GM20000 (cell line): ENCODE results near the gene MSI2.

ENCODE experiments used
- DNase-seq: peaks from one replicate; pipeline ENCODE4 v3.0.0; 2012; ENCODE audit warnings: low spot score
- TF ChIP-seq, protein P1 (sequence below): IDR thresholded peaks from 2 replicates; pipeline ENCODE4 v1.5.1; 2012; ENCODE audit warnings: mild to moderate bottlenecking, control low read depth; ENCODE audit errors: extremely low read depth, missing control alignments

MSI2 gene

DNA sequence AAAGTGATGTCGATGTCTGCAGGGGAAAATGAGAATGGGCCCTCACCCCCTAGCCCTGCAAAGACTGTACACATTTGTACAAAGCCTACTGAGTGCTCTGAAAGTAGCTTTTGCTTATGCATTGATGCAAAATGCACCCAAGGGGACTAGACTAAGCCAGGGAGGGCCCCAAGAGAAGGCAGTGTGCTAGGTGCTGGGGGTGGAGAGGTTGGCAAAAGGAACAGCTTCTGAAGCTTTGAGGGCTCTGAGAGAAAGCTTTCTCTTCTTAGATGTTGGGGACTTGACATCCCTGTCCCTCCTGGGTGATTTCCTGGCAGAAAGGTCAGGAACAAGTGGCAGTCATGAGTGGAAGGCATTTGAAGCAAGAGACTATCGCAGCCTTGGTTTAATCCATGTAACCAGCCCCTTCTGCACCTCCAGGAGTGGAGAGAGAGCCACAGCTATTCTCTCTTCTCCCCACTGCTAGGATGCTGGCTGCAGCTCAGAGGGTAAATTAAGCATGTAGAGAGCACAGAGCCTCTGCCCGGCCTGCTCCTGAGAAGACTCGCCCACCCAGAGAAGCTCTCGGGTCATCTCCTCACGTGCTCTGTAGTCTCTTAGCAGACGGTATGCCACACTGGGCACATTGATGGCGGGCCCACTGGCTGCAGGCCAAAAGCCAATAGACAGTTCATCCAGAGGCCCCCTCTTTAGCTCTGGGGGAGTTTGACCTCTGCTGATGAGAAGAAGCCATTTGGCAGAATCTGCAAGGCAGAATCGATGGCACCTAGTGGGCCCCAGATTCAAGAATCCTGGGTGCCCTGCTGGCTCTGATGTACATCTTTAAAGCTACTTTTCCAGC lies 221.4 kb downstream of the MSI2 start:
- no peak for DNase-seq
- TF ChIP-seq, protein P1, sequence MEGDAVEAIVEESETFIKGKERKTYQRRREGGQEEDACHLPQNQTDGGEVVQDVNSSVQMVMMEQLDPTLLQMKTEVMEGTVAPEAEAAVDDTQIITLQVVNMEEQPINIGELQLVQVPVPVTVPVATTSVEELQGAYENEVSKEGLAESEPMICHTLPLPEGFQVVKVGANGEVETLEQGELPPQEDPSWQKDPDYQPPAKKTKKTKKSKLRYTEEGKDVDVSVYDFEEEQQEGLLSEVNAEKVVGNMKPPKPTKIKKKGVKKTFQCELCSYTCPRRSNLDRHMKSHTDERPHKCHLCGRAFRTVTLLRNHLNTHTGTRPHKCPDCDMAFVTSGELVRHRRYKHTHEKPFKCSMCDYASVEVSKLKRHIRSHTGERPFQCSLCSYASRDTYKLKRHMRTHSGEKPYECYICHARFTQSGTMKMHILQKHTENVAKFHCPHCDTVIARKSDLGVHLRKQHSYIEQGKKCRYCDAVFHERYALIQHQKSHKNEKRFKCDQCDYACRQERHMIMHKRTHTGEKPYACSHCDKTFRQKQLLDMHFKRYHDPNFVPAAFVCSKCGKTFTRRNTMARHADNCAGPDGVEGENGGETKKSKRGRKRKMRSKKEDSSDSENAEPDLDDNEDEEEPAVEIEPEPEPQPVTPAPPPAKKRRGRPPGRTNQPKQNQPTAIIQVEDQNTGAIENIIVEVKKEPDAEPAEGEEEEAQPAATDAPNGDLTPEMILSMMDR: no peak

DNA sequence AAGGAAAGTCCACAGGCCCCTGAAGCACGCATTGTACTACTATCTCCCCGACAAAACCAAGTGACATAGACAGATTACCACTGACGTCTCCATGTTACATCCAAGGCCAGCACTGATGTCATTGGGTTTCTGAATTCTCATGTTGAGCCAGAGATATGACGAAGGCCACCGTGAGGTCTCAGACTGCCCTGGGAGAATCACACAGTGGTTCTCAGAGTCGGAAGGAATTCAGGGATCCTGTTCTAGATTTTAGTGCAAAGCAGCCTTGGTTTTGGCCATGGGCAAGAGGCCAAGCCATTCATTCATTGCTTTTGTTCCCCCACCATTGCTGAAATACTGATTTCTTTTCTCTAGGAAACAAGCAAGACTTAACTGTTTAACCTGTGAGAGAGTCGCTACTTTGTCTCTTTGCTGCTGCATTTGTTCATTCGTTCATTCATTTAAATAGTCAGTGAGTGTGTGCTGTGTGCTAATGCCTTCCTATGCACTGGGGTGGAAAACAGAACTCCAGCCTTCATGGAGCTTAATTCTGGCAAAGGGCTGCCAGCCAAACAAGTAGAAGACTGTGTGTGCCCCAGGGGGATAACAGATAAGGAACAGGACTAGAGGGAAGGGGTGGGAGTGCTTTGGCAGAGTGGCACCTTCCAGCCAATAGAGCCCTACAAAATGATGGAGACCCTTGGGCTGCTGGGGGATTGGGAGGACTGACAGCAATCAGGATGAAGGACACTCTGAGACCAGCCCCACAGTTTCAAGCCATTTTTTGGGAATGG lies 222.3 kb downstream of the MSI2 start:
- DNase-seq: no peak
- TF ChIP-seq, protein P1: no peak

DNA sequence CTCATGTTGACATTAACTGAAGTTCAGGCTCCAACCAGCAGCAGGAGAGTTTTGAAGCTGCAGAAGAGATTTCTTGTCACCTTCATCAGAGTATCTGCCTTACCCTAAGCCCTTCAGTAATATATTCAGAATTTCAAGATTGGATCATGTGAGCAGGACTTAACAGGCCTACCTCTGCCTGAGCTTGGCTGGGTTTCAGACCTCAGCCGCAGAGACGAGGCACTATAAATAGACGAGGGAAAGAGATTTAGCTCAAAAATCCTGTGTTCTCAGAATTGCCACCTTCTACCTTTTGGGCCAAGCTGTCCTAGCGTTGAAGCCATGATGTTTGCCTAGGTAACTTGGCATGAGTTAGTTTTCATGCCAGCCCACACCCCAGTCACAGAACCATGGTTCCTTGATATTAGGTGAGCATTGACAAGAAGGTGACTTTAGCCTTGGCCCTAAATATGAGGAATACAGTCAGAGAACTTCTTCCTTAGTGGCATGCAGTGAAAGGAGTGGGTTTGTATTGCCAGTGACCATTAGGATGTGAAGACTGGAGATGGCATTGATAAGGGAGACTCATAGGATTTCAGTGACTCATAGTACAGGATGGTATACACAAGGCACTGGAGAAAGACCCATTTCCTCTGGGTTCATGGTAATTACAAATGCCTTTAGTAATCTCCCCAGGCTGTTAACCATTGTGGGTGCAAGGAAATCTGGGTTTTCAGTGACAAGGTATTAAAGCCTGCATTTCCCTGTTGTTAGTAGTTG lies 224.3 kb downstream of the MSI2 start:
- TF ChIP-seq, protein P1: no peak
- no peak for DNase-seq

DNA sequence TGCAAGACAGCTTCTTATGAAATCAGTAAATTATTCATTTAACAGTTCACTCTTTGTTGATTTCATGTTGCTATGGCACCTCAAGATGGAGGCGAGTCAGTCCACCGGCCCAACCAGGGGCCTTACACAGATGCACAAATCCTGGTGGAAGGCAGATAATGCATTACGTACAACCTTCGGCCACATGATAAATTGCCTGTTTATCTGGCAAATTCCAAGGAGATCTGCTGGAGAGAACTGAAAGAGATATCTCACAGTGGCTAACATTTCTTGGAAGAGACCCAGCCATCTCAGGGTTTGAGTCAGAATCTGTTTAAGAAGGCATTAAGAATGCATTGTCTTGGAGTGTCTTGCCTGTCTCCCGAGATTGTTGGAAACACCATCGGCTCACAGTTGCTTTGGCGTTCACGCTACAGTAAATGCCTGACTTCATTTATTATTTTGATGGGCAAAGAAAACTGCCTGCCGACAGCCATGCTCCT lies 225.6 kb downstream of the MSI2 start:
- TF ChIP-seq, protein P1: no peak
- DNase-seq: no peak

GRCh38 chr17:57482657-57483056 lies 226.3 kb downstream of the MSI2 start:
- no peak for DNase-seq
- TF ChIP-seq, protein P1: no peak

DNA sequence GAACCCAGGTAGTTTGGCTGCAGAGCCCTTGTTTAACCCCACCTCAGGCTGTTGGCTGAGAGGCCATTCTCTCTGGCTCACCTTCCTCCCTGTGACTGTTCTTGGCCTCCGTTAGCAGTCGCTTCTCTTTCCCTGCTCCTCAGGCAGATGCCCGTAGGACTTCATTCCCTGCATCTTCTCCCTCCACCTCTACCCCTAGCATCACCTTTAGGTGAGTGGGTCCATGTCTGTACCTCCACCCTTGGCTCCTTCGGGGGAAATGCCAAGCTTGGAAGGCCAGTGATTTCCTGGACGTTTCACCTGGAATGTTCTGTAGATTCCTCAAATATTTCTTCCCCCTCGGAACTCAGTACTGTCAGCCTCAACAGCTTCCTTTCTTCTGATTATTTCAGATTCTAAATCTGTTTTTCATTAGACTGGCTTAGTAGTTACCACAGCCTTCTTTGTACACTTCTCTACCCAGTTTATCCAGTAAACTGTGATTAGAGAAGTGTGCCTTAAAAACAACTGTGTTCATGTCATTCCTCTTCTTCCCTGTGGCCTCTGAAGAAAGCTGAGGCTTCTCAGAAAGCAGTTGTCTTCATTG lies 227.9 kb downstream of the MSI2 start:
- no peak for DNase-seq
- TF ChIP-seq, protein P1: no peak
